HG02798 (cell line): ENCODE measurements around the gene CLIP1.
"Not testable (repeated sequence)": the region's sequence is repeated elsewhere in the genome, so short reads cannot be mapped to it uniquely, and the experiment has no call there.

Experiments
- ATAC-seq: cut with Tn5 transposase; IDR thresholded peaks from one replicate; pipeline ENCODE4 v1.9.1; 2021; ENCODE audit warnings: mild to moderate bottlenecking; ENCODE audit not compliant: unreplicated experiment, poor library complexity

Gene CLIP1

DNA sequence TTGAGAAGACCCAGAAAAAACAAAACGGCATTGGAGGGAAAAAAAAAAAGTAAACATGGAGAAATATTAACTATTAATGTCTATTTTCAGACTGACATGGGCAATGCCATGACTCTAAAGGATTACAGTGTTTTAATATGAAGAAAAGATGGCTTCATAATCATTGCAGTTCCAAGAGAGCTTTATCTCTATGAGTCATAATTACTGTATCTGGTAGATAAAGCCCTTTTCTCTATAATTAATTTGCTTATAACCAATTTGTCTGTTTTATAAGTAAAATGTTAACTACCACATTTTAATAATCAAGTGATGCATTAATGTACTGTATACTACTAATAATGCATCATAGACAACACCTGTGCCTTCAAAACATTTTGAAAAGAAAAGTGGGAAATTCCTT, 59.7 kb downstream of the CLIP1 start:
- ATAC-seq = no peak

DNA sequence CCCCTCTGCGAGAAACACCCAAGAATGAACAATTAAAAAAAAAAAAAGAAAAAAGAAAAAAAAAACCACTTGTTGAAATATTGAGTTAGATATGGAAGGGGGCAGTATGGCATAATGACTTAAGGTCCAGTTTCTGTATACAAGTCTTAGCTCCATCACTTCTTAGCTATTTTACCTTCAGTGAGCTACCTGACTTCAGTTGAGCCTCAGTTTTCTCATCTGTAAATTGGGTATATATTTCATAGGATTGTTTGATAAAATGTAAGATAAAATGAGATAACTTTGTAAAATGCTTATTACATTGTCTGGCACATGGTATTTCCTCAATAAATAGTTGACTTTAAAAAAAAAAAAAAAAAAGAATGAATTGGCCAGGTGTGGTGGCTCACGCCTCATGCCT, 64.1 kb downstream of the CLIP1 start:
- ATAC-seq = not testable (repeated sequence)

DNA sequence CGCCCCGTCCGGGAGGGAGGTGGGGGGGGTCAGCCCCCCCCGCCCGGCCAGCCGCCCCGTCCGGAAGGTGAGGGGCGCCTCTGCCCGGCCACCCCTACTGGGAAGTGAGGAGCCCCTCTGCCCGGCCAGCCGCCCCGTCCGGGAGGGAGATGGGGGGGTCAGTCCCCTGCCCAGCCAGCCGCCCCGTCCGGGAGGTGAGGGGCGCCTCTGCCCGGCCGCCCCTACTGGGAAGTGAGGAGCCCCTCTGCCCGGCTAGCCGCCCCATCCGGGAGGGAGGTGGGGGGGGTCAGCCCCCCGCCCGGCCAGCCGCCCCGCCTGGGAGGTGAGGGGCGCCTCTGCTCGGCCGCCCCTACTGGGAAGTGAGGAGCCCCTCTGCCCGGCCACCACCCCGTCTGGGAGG, 64.9 kb downstream of the CLIP1 start:
- ATAC-seq = not testable (repeated sequence)

DNA sequence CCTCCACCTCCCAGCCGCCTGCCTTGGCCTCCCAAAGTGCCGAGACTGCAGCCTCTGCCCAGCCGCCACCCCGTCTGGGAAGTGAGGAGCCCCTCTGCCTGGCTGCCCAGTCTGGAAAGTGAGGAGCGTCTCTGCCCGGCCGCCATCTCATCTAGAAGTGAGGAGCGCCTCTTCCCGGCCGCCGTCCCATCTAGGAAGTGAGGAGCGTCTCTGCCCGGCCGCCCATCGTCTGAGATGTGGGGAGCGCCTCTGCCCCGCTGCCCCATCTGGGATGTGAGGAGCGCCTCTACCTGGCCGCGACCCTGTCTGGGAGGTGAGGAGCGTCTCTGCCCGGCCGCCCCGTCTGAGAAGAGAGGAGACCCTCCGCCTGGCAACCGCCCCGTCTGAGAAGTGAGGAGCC, 65.5 kb downstream of the CLIP1 start:
- ATAC-seq = not testable (repeated sequence)

DNA sequence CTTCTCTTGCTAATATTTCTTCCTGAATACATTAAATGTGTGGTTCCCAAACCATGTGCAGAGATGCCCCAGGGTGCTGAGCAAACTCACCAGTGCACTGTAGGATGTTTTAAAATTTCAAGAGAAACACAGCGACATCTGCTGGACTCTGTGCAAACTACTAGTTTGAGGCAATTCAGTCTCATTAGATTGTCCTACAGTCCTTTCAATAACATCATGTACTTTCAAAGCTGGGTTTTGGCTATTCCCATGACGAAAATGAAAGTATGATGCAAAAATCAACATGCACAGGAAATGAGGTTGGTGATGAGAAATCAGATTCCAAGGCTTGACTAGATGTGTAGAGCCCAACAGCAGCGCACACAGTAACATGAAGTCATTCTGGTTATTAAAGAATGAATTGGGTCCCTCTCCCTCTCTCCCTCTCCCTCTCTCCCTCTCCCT, 66.3 kb downstream of the CLIP1 start:
- ATAC-seq = peak; percentile 38

DNA sequence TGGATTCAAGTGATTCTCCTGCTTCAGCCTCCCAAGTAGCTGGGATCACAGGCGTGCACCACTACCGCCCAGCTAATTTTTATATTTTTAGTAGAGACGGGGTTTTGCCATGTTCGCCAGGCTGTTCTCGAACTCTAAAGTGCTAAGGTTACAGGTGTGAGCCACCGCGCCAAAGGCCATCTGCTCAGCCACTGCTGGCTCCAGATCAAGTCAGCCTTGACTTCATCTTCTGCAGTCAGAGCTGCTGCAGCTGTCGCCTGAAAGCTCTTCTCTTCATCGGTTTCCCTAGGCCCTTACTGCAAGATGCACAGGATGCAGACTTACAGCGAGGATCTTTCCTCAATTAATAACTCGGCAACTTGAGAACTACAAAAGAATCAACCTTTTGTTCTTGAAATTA, 66.8 kb downstream of the CLIP1 start:
- ATAC-seq = no peak

DNA sequence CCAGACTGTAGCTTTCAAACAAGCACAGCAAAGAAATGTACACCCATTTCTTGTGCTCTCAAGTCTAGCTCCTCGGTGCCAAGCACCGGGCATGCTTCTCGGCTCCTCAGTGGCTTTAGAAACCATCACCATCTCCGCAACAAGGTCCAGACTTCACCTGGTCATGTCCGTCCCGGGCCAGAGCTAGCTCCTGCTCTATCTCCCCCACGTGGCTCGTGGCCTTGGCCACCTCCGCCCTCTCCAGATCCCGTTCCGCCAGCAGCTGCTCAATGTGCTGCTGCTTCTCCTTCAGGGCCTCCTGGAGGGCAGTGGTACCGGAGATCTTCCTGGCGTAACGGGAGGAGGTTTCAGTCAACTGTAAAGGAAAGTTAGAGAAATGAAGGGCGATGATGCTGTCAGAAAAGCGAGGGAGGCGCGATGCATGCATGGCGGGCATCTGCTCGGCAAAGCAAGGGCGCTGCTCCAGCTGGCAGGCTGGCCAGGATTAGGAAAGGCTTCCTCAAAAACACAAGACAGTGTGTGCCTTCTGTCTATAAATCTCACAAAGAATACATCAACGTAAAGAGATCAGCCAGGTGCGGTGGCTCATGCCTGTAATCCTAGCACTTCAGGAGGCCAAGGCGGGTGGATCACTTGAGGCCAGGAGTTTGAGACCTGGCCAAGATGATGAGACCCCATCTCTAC, 67.4 kb downstream of the CLIP1 start:
- no peak for ATAC-seq

DNA sequence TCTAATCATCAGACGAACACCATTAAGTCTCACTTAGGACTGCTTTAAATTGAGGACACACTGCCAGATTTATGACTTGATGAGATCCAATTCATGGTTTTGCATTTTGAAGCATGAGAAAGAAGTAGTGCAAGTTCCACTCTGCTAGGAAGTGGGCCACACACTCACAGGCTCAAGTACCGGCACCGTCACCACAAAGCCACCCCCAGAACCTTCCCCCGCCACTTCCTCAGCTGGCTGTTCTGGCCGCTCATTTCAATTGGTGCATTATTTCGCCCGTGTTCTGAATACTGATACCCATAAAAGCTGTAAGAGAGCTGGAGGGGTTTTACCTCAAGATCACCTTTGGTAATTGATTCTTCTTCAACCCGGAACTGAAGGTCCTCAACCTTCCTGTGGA, 70.1 kb downstream of the CLIP1 start:
- ATAC-seq = no peak

DNA sequence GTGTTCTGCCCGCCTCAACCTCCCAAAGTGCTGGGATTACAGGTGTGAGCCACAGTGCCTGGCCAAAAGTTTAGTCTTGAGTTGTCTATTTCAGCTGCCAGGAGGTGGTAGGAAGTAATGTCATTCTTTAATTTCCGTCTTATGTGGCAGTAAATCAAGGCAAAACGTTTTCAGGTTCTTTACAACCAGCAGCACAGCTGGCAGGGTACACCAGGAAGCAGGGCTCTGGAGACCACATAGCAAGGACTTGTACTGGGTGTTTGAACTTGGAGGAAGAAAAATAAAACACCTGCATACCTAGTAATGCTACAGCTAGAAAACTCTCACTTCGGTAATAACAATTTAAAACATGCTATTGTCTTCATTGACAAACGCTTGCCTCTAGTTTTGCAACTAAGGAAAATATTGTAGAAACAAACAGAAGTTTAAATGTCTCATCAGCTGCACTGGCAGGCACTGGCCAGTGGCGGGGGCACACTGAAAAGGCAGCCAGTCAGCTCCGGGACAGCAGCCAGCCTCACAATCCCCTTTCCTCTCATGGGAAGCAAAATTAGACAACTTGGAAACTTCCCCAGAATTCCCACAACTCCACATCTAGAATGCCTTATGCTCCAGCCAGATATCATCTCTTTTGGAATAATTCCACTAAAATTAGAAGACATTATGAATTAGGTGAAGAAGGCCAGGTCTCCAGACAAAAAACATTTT, 72.2 kb downstream of the CLIP1 start:
- ATAC-seq = no peak

DNA sequence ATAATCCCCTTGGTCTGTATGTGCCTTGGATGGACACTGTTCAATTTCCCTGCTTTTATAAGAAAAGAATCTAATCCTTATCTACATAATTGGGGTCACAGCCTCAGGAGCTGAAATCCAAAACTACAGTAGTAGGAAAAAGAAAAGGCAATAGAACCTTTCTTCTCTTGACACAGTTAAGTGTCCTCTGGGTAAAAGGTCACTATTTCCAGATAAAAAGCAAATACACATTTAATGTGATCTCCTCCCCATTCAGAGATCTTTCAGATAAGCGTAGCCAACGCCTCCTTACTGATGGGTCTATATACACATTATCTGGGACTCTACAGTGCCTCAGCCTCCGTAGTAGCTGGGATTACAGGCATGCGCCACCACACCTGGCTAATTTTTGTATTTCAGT, 73.4 kb downstream of the CLIP1 start:
- ATAC-seq = no peak

DNA sequence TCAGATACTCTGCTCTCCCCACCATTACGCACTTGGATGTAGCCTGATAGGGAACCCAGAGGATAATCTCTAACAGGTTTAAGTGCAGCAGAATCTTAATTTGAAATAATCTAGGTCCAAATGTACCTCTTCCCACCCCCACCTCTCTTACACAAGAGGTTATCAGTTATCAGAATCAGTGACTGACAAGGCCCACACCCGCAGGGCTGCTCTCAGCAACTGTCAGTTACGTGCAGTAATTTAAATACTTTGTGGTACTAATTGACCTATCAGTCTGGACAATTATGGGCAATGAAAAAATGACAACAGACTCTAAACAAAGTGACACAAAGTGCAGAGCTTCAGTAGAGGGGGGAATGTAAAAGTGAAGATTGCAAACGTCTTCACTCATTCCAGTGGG, 74.0 kb downstream of the CLIP1 start:
- ATAC-seq = no peak

DNA sequence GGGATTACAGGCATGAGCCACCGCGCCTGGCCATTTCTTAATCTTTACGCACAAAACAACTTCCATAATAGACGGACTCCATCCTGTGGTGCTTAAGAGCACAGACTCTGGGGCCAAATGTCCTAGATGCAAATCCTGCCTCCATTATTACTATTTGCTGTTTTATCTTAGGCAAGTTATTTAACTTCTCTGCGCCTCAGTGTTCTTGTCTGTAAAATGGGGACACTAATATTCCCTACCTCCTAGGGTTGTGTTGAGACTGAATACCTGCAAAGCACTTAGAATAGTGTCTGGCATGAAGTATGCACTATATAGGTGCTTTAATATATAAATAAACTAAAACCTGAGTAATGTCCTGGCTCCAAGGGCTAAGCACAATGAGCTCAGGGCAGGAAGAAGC, 76.4 kb downstream of the CLIP1 start:
- ATAC-seq = no peak

DNA sequence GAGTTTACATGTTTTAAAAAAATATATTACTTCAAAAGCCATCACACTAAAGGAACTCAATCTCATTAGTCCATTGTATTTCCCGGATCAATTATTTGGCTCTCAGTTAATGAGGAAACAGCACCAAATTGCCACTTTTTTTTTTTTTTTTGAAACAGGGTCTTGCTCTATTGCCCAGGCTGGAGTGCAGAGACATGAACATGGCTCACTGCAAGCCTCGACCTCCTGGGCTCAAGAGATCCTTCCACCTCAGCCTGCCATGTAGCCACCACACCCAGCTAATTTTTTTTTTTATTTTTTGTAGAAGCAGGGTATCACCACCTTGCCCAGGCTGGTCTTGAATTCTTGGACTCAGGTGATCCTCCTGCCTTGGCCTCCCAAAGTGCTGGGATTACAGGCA, 77.4 kb downstream of the CLIP1 start:
- no peak for ATAC-seq

DNA sequence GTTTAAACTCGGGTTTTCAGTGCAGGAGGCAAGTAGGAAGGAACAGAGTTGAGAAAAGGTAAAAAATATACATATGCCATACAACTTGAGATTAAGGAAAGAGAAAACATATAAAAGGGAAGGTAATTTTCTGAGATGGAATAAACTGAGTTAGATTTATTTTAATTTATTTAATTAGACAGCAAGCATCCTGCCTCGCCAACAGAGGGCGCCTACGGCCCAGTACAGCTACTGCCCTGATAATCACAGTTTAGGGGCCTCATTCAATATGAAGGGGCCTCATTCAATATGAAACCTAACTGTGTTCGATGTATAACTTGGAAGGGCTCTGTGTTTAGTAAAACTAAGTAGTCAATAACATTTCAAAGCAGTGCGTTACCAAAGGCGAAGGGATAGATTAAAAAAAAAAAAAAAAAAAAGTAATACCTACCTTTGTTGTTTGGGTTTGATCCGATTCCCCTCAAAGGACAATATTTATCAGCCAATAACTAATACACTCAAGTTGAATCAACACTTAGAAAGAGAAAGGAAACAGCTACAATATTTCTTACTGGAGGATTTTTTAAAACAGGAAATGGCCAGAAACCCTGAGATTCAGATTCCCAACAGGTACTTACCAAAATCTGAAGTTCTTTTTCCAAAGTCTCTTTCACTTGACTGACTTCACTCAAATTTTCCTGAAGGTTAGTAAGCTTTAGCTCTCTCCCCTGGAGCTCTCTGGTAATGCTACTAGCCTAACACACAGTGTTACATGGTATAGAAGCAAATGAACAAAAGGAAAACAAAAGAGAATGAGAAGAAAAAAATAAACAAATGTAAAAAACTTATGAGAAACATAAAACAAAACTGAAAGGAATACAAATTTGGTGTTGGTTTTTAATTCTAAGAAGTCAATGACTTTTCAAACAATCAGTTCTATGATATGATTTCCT, 86.2 kb downstream of the CLIP1 start:
- ATAC-seq = no peak

DNA sequence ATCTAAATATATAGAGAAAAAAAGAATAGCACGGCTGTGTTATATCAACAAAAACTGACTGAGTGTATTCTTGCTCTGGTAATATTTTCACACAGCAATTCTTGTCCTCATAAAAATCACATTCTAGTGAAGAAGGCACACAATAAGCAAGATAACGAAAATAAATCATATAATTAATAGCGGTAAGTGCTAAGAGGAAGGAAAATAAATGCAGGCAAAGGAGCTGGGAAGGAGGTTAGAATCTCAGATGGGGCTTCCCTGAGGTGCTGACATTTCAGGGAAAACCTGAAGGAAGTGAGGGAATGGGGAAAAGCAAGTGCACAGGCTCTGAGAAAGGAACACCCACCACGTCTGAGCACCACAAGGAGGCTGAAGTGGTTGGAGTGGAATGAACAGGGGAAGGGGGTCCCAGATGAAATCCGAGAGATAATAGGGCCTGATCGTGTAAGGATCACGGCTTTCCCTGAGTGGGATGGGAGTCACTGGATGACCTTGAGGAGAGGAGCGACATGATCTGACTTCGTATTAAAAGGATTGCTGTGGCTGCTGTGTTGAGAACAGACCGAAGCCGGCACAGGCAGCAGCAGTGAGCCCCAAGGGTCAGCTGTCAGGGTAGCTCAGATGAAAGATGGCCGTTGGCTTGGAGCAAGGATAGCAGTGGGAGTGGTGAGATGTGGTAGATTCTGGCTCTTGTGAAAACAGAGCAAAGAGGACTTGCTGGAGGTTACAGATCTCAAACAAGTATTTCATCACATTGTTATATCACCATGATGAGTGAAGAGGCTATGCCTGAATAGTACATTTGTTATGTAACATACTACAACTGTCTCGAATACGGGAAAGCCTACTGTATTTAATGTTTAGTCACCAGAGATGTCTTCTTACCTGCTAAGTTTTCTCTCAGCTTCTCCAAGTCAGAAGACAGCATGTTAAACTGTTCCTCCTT, 89.1 kb downstream of the CLIP1 start:
- no peak for ATAC-seq

DNA sequence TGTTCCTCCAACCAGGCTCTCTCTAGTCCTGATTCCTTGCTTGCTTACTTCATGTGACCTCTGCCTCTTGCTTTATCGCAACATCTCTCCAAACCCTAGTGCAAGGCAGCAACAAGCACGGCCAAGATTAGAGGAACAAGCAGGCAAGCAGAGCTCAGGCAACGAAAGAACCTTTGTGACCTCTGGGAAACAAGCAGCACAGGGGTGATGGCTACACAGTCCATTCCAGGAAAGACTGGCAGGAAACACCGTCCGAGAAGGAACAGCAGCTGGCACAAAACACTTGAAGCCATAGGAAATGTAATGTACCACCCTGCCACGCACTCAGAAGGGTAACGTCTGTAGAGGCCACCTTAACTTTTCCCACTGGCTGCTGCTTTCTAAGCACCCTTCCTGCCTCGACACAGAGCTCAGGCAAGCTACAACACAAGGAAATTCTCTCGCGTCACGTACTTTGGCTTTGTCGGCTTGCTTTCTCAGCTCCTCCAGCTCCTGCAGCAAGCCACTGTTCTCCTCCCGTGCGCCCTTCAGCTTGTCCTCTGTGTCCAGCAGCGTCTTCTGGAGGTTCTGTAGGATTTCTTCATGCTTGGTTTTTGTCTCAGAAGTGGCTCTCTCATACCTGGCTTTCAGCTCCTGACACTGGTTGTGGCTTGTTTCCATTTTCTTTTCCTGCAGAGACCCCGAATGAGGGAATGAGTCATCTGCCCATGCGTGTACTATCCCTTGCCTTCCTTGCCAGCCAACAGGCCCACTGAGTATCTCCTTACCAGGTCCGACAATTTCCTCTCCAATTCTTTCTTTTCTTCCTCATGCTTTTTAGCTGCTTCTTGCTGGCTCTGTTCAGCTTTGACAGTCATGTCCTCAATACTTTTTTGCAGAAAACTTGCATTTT, 94.7 kb downstream of the CLIP1 start:
- ATAC-seq = no peak

DNA sequence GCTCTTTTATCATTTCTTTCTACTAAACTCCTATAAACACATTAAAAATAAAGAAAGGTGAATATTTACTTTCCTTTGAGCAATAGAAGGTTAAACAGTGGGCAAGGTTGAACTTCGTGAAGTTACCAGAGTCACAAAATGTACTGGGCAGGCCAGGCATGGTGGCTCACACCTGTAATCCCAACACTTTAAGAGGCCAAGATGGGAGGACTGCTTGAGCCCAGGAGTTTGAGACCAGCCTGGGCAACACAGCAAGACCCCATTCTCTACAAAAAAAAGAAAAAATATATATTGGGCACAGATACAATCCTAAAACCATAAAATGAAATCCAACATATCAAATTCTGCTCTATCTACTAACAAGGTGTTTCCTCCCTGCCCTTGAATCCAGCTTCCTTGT, 95.5 kb downstream of the CLIP1 start:
- no peak for ATAC-seq

DNA sequence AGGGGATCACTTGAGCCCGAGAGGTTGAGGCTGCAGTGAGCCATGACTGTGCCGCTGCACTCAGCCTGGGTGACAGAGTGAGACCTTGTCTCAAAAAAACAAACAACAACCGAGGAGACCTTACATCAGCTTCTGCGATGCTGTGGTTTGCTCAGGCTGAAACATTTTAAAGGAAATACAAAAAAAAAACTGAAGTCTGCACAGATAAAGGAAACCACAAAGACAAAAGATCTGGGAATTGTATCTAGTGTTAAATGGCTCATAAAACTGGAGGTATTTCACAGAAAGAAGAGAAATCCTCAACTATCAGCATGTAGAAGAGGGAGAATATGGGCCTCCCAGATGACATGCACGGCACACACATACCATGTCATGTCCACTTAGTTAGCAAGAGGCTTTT, 95.9 kb downstream of the CLIP1 start:
- ATAC-seq = no peak
